ENCODE data around the gene MOV10.

MOV10 gene

DNA sequence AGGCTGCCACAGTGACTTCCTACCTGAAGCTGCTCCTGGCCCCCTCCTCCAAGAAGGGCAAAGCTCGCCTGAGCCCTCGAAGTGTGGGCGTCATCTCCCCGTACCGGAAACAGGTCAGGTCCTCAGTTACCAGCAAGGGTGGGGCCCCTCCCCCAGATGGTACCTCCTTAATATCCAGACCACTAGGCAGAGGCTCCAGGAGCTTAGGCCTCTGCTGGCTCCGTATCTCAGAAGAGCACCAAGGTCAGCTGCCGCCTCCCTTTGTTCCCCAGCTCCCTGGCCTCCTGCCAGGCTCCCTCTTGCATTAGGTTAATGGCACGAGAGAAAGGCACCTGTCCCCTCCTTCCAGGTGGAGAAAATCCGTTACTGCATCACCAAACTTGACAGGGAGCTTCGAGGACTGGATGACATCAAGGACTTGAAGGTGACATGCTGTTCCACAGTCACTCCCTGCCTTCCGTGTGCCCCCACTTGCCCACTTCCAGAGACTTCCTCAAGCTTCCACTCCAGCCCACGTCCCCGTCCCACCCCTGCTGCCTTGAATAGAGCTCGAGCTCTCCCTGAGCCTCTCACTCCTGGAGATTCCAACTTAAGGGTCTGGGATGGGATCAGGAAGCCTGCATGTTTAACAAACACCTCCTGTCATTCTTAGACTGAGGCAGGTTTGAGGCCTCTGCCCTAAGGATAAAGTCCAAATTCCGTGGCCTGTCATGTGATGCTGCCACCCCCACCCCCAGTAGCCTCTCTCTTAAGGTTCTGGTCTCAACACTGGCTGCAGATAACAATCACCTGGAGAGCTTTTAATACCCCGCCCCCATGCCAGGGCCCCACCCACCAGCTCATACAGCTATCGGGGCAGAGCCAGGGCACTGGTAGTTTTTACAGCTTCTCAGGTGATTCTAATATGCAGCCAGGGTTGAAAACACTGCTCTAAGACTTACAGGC lies 24.2 kb downstream of the MOV10 start (continued):
- TF ChIP-seq ZNF76 (tag by site-specific recombination; IDR thresholded peaks at IDR 0.05; ENCODE audit: borderline replicate concordance, low read depth), result no peak
- no peak for TF ChIP-seq ZSCAN16 (tag by site-specific recombination; IDR thresholded peaks at IDR 0.05)
- TF ChIP-seq ZNF350 (tag by site-specific recombination; IDR thresholded peaks at IDR 0.05), result no peak
- TF ChIP-seq, protein P1, sequence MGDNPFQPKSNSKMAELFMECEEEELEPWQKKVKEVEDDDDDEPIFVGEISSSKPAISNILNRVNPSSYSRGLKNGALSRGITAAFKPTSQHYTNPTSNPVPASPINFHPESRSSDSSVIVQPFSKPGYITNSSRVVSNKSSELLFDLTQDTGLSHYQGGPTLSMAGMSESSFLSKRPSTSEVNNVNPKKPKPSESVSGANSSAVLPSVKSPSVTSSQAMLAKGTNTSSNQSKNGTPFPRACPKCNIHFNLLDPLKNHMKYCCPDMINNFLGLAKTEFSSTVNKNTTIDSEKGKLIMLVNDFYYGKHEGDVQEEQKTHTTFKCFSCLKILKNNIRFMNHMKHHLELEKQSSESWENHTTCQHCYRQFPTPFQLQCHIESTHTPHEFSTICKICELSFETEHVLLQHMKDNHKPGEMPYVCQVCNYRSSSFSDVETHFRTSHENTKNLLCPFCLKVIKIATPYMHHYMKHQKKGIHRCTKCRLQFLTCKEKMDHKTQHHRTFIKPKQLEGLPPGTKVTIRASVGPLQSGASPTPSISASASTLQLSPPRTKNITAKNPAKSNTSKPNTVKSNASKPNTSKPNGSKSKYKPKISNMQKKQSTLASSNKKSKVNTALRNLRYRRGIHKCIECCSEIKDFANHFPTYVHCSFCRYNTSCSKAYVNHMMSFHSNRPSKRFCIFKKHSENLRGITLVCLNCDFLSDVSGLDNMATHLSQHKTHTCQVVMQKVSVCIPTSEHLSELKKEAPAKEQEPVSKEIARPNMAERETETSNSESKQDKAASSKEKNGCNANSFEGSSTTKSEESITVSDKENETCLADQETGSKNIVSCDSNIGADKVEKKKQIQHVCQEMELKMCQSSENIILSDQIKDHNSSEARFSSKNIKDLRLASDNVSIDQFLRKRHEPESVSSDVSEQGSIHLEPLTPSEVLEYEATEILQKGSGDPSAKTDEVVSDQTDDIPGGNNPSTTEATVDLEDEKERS (tag by site-specific recombination; IDR thresholded peaks at IDR 0.05), result no peak
- no peak for TF ChIP-seq ZNF580 (tag by site-specific recombination; IDR thresholded peaks at IDR 0.05)
- no peak for TF ChIP-seq ZNF239 (tag by site-specific recombination; IDR thresholded peaks at IDR 0.05)
- no peak for TF ChIP-seq ZBTB48 (tag by site-specific recombination; IDR thresholded peaks at IDR 0.05)
- no peak for TF ChIP-seq ZFP37 (tag by site-specific recombination; IDR thresholded peaks at IDR 0.05)
- TF ChIP-seq ZNF48 (tag by site-specific recombination; IDR thresholded peaks at IDR 0.05), result no peak
- no peak for TF ChIP-seq ZBTB44 (tag by site-specific recombination; IDR thresholded peaks at IDR 0.05)
- no peak for TF ChIP-seq ZNF768 (tag by site-specific recombination; IDR thresholded peaks at IDR 0.05)
- peak; percentile 40 for TF ChIP-seq GLIS1 (tag by site-specific recombination; IDR thresholded peaks at IDR 0.05)
- no peak for TF ChIP-seq GLI4 (tag by site-specific recombination; IDR thresholded peaks at IDR 0.05)
- TF ChIP-seq ZFHX2 (tag by site-specific recombination; conservative IDR thresholded peaks at IDR 0.05), result peak; percentile 45; the same call in 1 of the 2 replicates
- TF ChIP-seq, protein P2, sequence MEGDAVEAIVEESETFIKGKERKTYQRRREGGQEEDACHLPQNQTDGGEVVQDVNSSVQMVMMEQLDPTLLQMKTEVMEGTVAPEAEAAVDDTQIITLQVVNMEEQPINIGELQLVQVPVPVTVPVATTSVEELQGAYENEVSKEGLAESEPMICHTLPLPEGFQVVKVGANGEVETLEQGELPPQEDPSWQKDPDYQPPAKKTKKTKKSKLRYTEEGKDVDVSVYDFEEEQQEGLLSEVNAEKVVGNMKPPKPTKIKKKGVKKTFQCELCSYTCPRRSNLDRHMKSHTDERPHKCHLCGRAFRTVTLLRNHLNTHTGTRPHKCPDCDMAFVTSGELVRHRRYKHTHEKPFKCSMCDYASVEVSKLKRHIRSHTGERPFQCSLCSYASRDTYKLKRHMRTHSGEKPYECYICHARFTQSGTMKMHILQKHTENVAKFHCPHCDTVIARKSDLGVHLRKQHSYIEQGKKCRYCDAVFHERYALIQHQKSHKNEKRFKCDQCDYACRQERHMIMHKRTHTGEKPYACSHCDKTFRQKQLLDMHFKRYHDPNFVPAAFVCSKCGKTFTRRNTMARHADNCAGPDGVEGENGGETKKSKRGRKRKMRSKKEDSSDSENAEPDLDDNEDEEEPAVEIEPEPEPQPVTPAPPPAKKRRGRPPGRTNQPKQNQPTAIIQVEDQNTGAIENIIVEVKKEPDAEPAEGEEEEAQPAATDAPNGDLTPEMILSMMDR (tag by site-specific recombination; IDR thresholded peaks at IDR 0.05), result no peak
- TF ChIP-seq ZNF324 (tag by site-specific recombination; IDR thresholded peaks at IDR 0.05), result no peak
- no peak for TF ChIP-seq ZNF664 (tag by site-specific recombination; IDR thresholded peaks at IDR 0.05)
- TF ChIP-seq, protein P3, sequence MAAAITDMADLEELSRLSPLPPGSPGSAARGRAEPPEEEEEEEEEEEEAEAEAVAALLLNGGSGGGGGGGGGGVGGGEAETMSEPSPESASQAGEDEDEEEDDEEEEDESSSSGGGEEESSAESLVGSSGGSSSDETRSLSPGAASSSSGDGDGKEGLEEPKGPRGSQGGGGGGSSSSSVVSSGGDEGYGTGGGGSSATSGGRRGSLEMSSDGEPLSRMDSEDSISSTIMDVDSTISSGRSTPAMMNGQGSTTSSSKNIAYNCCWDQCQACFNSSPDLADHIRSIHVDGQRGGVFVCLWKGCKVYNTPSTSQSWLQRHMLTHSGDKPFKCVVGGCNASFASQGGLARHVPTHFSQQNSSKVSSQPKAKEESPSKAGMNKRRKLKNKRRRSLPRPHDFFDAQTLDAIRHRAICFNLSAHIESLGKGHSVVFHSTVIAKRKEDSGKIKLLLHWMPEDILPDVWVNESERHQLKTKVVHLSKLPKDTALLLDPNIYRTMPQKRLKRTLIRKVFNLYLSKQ (tag by site-specific recombination; IDR thresholded peaks at IDR 0.05; ENCODE audit: borderline replicate concordance), result no peak
- TF ChIP-seq ZNF311 (tag by site-specific recombination; IDR thresholded peaks at IDR 0.05; ENCODE audit: borderline replicate concordance), result no peak
- TF ChIP-seq, protein P4, sequence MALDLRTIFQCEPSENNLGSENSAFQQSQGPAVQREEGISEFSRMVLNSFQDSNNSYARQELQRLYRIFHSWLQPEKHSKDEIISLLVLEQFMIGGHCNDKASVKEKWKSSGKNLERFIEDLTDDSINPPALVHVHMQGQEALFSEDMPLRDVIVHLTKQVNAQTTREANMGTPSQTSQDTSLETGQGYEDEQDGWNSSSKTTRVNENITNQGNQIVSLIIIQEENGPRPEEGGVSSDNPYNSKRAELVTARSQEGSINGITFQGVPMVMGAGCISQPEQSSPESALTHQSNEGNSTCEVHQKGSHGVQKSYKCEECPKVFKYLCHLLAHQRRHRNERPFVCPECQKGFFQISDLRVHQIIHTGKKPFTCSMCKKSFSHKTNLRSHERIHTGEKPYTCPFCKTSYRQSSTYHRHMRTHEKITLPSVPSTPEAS (tag by site-specific recombination; IDR thresholded peaks at IDR 0.05), result no peak
- no peak for TF ChIP-seq ZNF184 (tag by site-specific recombination; IDR thresholded peaks at IDR 0.05)
- no peak for TF ChIP-seq ZNF704 (tag by site-specific recombination; IDR thresholded peaks at IDR 0.05)
- TF ChIP-seq, protein P5, sequence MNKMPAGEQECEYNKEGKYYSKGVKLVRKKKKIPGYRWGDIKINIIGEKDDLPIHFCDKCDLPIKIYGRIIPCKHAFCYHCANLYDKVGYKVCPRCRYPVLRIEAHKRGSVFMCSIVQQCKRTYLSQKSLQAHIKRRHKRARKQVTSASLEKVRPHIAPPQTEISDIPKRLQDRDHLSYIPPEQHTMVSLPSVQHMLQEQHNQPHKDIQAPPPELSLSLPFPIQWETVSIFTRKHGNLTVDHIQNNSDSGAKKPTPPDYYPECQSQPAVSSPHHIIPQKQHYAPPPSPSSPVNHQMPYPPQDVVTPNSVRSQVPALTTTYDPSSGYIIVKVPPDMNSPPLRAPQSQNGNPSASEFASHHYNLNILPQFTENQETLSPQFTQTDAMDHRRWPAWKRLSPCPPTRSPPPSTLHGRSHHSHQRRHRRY (tag by site-specific recombination; IDR thresholded peaks at IDR 0.05), result no peak
- no peak for TF ChIP-seq ZBTB26 (tag by site-specific recombination; optimal IDR thresholded peaks at IDR 0.05)
- no peak for TF ChIP-seq ZNF169 (tag by site-specific recombination; IDR thresholded peaks at IDR 0.05)
- TF ChIP-seq ZNF37A (tag by site-specific recombination; IDR thresholded peaks at IDR 0.05), result no peak
